Activated naive CD4-positive, alpha-beta T cell (primary cell): ENCODE results near the gene BICDL2.

Experiments
- DNase-seq, 4 experiments: peaks; one replicate each; lab custom pipeline; 2025; lab: John Stamatoyannopoulos, UW

Gene BICDL2

GRCh38 chr16:2985462-2985861 is 51.3 kb downstream of the BICDL2 start:
- DNase-seq, result no peak

GRCh38 chr16:2983706-2984136 is 53.0 kb downstream of the BICDL2 start:
- peak; percentile 38 to 55 (median 45) for DNase-seq

- DNase-seq, result no peak
Observed at GRCh38 chr16:2982402-2982801, 54.3 kb downstream of the BICDL2 start.

GRCh38 chr16:2981899-2982250 is 54.9 kb downstream of the BICDL2 start:
- no peak for DNase-seq

GRCh38 chr16:2981177-2981898 is 55.4 kb downstream of the BICDL2 start:
- no peak for DNase-seq

GRCh38 chr16:2980227-2981176 is 56.2 kb downstream of the BICDL2 start, which contains the start of gene PKMYT1:
TSS of gene PKMYT1 (minus strand) at chr16:2980446. CDS start at chr16:2979657, 789 bp downstream.
- peak; percentile 86 to 92 (median 89) for DNase-seq

GRCh38 chr16:2979669-2980226 is 57.0 kb downstream of the BICDL2 start:
- no peak for DNase-seq
